Fibroblast of mammary gland (primary cell): ENCODE results near the gene OXCT1.

Experiments
- DNase-seq: peaks from one replicate; pipeline ENCODE4 v3.0.0-alpha.2; 2010; ENCODE audit warnings: low read depth
- H3K4me3 ChIP-seq: 2 replicates; pipeline ENCODE4 v1.5.1; 2011; ENCODE audit warnings: low read depth, mild to moderate bottlenecking, low read length, moderate library complexity; ENCODE audit not compliant: control insufficient read depth
- TF ChIP-seq, protein P1 (sequence below): conservative IDR thresholded peaks from 2 replicates; pipeline ENCODE4 v1.5.1; 2011; ENCODE audit warnings: low read depth, low read length, inconsistent platforms; ENCODE audit not compliant: control insufficient read depth, insufficient read depth

Gene OXCT1

GRCh38 chr5:41683181-41683580, 187.0 kb downstream of the OXCT1 start:
- no peak for DNase-seq
- TF ChIP-seq, protein P1, sequence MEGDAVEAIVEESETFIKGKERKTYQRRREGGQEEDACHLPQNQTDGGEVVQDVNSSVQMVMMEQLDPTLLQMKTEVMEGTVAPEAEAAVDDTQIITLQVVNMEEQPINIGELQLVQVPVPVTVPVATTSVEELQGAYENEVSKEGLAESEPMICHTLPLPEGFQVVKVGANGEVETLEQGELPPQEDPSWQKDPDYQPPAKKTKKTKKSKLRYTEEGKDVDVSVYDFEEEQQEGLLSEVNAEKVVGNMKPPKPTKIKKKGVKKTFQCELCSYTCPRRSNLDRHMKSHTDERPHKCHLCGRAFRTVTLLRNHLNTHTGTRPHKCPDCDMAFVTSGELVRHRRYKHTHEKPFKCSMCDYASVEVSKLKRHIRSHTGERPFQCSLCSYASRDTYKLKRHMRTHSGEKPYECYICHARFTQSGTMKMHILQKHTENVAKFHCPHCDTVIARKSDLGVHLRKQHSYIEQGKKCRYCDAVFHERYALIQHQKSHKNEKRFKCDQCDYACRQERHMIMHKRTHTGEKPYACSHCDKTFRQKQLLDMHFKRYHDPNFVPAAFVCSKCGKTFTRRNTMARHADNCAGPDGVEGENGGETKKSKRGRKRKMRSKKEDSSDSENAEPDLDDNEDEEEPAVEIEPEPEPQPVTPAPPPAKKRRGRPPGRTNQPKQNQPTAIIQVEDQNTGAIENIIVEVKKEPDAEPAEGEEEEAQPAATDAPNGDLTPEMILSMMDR, result no peak
- no peak overlapping the region for H3K4me3 ChIP-seq

GRCh38 chr5:41682641-41683040, 187.6 kb downstream of the OXCT1 start:
- no peak overlapping the region for H3K4me3 ChIP-seq
- TF ChIP-seq, protein P1, result no peak
- DNase-seq, result no peak

- no peak for DNase-seq
- TF ChIP-seq, protein P1, result no peak
- H3K4me3 ChIP-seq, result no peak overlapping the region
These were observed 188.4 kb downstream of the OXCT1 start for GRCh38 chr5:41681840-41682239.
